ENCODE measurements around the gene SGCA. TPM values are rescaled to one million over a fixed set of nuclear protein-coding genes. Genes with fewer than 3 reads are reported as not detected.

Gene SGCA
- total and polyA plus RNA-seq, 2 of the 13 experiments (the other 11 are each of a cell fraction or from before 2014, with no cell fraction given) = not detected

GRCh38 chr17:50219939-50220465 is 54.2 kb downstream of the SGCA start (continued):
- TF ChIP-seq, protein P1, sequence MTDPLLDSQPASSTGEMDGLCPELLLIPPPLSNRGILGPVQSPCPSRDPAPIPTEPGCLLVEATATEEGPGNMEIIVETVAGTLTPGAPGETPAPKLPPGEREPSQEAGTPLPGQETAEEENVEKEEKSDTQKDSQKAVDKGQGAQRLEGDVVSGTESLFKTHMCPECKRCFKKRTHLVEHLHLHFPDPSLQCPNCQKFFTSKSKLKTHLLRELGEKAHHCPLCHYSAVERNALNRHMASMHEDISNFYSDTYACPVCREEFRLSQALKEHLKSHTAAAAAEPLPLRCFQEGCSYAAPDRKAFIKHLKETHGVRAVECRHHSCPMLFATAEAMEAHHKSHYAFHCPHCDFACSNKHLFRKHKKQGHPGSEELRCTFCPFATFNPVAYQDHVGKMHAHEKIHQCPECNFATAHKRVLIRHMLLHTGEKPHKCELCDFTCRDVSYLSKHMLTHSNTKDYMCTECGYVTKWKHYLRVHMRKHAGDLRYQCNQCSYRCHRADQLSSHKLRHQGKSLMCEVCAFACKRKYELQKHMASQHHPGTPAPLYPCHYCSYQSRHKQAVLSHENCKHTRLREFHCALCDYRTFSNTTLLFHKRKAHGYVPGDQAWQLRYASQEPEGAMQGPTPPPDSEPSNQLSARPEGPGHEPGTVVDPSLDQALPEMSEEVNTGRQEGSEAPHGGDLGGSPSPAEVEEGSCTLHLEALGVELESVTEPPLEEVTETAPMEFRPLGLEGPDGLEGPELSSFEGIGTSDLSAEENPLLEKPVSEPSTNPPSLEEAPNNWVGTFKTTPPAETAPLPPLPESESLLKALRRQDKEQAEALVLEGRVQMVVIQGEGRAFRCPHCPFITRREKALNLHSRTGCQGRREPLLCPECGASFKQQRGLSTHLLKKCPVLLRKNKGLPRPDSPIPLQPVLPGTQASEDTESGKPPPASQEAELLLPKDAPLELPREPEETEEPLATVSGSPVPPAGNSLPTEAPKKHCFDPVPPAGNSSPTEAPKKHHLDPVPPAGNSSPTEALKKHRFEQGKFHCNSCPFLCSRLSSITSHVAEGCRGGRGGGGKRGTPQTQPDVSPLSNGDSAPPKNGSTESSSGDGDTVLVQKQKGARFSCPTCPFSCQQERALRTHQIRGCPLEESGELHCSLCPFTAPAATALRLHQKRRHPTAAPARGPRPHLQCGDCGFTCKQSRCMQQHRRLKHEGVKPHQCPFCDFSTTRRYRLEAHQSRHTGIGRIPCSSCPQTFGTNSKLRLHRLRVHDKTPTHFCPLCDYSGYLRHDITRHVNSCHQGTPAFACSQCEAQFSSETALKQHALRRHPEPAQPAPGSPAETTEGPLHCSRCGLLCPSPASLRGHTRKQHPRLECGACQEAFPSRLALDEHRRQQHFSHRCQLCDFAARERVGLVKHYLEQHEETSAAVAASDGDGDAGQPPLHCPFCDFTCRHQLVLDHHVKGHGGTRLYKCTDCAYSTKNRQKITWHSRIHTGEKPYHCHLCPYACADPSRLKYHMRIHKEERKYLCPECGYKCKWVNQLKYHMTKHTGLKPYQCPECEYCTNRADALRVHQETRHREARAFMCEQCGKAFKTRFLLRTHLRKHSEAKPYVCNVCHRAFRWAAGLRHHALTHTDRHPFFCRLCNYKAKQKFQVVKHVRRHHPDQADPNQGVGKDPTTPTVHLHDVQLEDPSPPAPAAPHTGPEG (CRISPR knock-in tag; IDR thresholded peaks at IDR 0.05) = no peak
- TF ChIP-seq FOXK2 (IDR thresholded peaks at IDR 0.05) (no peak), ZNF674 (CRISPR knock-in tag; IDR thresholded peaks at IDR 0.05; ENCODE audit: low read depth) (no peak), ZNF12 (CRISPR knock-in tag; IDR thresholded peaks at IDR 0.05) (no peak), ZNF263 (CRISPR knock-in tag; IDR thresholded peaks at IDR 0.05) (no peak), ZBTB42 (CRISPR knock-in tag; IDR thresholded peaks at IDR 0.05) (no peak), TOE1 (CRISPR knock-in tag; IDR thresholded peaks at IDR 0.05) (no peak), ZNF326 (CRISPR knock-in tag; IDR thresholded peaks at IDR 0.05; ENCODE audit: borderline replicate concordance) (no peak), KDM2A (CRISPR knock-in tag; IDR thresholded peaks at IDR 0.05; ENCODE audit: borderline replicate concordance, low read depth) (peak; percentile 55; the same call in 1 of the 2 replicates), DZIP1 (CRISPR knock-in tag; IDR thresholded peaks at IDR 0.05) (no peak)
- TF ChIP-seq, protein P2, sequence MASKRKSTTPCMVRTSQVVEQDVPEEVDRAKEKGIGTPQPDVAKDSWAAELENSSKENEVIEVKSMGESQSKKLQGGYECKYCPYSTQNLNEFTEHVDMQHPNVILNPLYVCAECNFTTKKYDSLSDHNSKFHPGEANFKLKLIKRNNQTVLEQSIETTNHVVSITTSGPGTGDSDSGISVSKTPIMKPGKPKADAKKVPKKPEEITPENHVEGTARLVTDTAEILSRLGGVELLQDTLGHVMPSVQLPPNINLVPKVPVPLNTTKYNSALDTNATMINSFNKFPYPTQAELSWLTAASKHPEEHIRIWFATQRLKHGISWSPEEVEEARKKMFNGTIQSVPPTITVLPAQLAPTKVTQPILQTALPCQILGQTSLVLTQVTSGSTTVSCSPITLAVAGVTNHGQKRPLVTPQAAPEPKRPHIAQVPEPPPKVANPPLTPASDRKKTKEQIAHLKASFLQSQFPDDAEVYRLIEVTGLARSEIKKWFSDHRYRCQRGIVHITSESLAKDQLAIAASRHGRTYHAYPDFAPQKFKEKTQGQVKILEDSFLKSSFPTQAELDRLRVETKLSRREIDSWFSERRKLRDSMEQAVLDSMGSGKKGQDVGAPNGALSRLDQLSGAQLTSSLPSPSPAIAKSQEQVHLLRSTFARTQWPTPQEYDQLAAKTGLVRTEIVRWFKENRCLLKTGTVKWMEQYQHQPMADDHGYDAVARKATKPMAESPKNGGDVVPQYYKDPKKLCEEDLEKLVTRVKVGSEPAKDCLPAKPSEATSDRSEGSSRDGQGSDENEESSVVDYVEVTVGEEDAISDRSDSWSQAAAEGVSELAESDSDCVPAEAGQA (IDR thresholded peaks at IDR 0.05; ENCODE audit: low read depth) = no peak
- TF ChIP-seq, protein P2 (CRISPR knock-in tag; IDR thresholded peaks at IDR 0.05; ENCODE audit: borderline replicate concordance) = no peak
- TF ChIP-seq, protein P3, sequence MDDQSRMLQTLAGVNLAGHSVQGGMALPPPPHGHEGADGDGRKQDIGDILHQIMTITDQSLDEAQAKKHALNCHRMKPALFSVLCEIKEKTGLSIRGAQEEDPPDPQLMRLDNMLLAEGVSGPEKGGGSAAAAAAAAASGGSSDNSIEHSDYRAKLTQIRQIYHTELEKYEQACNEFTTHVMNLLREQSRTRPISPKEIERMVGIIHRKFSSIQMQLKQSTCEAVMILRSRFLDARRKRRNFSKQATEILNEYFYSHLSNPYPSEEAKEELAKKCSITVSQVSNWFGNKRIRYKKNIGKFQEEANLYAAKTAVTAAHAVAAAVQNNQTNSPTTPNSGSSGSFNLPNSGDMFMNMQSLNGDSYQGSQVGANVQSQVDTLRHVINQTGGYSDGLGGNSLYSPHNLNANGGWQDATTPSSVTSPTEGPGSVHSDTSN (CRISPR knock-in tag; IDR thresholded peaks at IDR 0.05; ENCODE audit: borderline replicate concordance) = no peak
